GM12891 (cell line): ENCODE results near the gene MERTK.

ENCODE experiments used
- DNase-seq: peaks from one replicate; pipeline ENCODE4 v3.0.0; 2011; ENCODE audit warnings: low spot score; ENCODE audit not compliant: insufficient read length
- FAIRE-seq: peaks from 2 replicates; lab custom pipeline; 2011; peaks lifted over from hg19 to GRCh38; lab: Jason Lieb, UNC
- PAX5 ChIP-seq: IDR thresholded peaks from 2 replicates; pipeline ENCODE4 v1.6.1; 2011; ENCODE audit warnings: low read length, moderate library complexity, mild to moderate bottlenecking; ENCODE audit not compliant: insufficient read depth, severe bottlenecking
- POLR2A ChIP-seq: IDR thresholded peaks from 2 replicates; pipeline ENCODE4 v1.6.1; 2011; ENCODE audit warnings: low read depth, low read length, control low read depth
- POLR2AphosphoS5 ChIP-seq: IDR thresholded peaks from 2 replicates; pipeline ENCODE4 v1.6.1; 2011; ENCODE audit warnings: low read depth, low read length, control low read depth
- POU2F2 ChIP-seq: IDR thresholded peaks from 2 replicates; pipeline ENCODE4 v1.6.1; 2011; ENCODE audit warnings: low read depth, mild to moderate bottlenecking, control low read depth, low read length, moderate library complexity
- SPI1 ChIP-seq: IDR thresholded peaks from 2 replicates; pipeline ENCODE4 v1.6.1; 2011; ENCODE audit warnings: low read depth, low read length, control low read depth
- TAF1 ChIP-seq: IDR thresholded peaks from 2 replicates; pipeline ENCODE4 v1.6.1; 2011; ENCODE audit warnings: low read depth, low read length, control low read depth

MERTK gene

DNA sequence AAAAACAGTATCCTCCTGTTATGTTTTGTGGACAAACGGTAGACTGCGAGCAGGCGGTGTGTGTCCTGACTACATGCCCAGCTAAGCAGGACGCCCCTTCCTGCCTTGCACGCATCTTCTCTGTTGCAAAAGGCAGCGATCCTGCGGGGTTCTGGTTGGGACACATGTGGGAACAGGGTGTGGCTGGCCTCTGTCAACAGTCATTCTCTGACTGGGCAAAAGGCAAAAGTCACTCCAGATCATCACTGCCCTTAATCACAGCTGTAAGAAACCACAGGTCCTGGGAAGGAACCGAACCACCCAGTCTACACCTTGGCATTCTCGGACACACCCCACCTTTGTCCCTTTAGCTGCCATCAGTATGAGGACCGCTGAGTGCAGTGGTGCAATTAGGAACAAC lies 112.3 kb downstream of the MERTK start:
- no peak for DNase-seq
- no peak for TF ChIP-seq POLR2AphosphoS5
- no peak for TF ChIP-seq POLR2A
- TF ChIP-seq SPI1, result no peak
- no peak for TF ChIP-seq POU2F2
- no peak for TF ChIP-seq TAF1
- TF ChIP-seq PAX5, result no peak
- FAIRE-seq, result no peak

DNA sequence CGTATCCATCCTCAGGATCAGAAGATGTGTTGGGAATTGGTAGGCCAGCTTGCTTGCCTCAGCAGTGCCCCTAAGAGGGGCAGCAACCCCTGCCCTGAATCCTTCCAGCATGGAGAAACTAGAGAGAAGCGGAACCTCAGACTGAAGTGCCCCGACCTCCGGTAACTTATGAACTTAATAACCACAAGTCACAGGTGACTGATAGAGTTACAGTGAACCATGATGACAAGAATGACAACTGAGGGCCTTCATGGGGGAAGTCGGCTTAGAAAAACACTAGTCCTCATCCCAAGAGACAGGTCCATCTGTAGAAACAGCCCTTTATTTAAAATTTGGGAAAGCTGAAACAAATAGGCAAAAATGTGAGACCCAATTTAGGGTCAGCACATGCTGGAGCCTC lies 114.1 kb downstream of the MERTK start:
- FAIRE-seq (no peak), DNase-seq (no peak)
- TF ChIP-seq POU2F2 (no peak), SPI1 (no peak), POLR2AphosphoS5 (no peak), POLR2A (no peak), PAX5 (no peak), TAF1 (no peak)

DNA sequence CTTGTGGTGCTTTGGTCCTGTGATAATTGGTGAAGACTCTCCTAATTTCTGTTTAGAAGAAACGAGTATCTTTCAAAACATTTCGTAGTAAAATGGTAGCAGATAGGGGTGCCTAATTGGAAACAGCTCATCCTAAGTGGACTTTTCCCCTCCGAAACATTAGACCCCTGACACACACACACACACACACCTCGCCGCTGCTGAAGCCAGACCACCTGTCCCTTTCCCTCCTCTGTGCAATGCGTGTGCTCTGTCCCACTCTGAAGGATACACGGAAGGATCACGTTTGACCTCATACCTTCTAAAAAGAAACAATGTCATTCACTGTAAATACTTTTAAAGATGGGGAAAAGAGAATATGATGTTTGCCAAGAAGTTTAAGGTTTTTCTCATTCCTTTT lies 120.4 kb downstream of the MERTK start:
- TF ChIP-seq POLR2AphosphoS5, result no peak
- TF ChIP-seq TAF1, result no peak
- TF ChIP-seq POU2F2, result no peak
- no peak for TF ChIP-seq PAX5
- TF ChIP-seq SPI1, result no peak
- TF ChIP-seq POLR2A, result no peak
- FAIRE-seq, result no peak
- no peak for DNase-seq

DNA sequence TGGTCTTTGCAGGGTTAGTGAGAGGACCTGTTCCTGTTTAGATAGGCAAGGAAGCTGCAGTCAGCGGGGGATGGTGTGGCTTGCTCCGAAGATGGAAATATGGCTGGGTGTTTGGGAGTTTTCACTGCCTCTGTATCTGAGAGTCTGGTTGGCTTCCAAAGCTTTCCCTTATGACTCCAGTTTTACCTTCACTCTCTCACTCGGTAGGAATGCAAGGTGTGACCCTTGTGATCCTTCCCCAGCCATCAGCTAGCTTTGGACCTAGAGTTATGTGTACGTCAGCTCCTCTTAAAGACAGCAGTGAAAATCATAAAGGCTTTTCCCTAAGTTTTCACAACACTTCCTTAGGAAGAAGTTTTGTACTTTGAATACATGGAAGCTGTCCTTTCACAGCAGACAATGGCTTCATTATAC lies 121.2 kb downstream of the MERTK start:
- TF ChIP-seq PAX5 (no peak), SPI1 (no peak), POLR2A (no peak), TAF1 (no peak), POLR2AphosphoS5 (no peak), POU2F2 (no peak)
- no peak for DNase-seq
- FAIRE-seq, result no peak

DNA sequence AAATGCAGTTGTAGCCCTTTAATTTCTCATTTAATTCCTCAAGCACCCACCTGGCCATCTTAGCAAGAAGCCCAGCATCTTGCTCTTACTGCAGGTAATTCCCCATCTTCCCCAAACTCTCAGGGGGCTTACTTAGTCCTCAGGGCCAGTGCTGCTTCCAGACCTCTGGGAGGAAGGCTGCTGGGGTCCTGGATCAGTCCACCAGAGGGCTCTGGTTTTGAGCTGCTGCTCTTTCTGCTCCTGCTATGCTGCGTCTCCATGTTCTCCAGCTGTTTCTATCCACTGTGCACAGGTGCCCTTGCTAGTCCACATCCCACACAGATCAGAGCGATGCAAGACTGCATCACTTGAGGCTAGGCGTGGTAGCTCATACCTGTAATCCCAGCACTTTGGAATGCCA lies 122.2 kb downstream of the MERTK start:
- no peak for FAIRE-seq
- no peak for DNase-seq
- TF ChIP-seq TAF1 (no peak), POU2F2 (no peak), POLR2A (no peak), POLR2AphosphoS5 (no peak), SPI1 (no peak), PAX5 (no peak)

DNA sequence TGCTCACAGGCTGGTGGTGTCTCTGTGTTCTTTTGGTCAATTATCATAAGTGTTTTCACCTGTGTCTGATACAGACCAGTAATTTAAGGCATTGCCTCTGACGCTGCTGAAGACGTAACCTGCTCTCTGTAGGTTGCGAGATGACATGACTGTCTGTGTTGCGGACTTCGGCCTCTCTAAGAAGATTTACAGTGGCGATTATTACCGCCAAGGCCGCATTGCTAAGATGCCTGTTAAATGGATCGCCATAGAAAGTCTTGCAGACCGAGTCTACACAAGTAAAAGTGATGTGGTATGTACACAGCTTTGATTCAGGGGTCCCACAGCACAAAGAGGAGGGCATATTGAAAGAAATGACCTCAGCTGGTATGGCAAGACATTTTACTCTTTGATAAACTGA lies 122.9 kb downstream of the MERTK start:
- no peak for DNase-seq
- no peak for TF ChIP-seq POU2F2
- TF ChIP-seq TAF1, result no peak
- TF ChIP-seq POLR2AphosphoS5, result no peak
- TF ChIP-seq SPI1, result no peak

DNA sequence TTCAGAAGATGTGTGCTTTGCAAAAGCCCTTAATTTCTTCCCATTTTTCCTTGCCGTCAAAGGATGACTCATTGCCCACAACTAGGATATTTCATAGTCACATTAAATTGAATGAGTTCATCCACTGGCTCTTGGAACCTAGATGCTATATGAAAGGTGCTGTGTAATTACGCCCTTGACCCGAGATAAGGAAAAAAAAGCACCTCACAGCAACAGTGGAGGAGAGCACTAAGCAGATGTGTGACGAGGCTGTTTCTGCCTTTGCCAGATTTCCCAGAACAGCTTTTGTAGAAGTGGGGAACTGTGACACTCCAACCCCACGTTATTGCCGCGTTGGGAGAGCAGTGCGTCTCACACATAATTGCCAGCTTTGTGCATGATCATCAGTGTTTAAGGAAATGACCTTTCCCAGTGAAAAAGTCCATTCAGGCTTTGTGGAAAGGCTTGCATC lies 123.4 kb downstream of the MERTK start:
- no peak for FAIRE-seq

More for the DNA sequence above, 122.9 kb downstream of the MERTK start:
- FAIRE-seq, result no peak

DNA sequence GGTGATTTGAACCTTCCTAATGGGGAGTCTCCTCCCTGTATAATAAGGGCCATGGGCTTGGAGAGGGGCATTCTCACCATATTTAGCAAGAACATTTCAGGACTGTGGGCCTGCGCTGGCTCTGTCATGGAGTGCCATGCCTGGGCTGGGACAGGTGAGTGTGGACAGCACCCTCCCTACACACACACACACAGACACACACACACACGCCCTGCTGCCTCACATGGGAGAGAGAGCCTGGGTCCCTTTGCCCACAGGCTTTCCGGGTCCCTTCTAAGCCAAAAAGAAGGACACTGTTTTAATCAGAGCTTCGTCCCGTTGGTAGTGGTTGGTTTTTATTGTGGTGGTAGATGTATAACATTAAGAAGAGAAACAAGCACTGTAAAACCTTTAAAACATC lies 125.3 kb downstream of the MERTK start:
- DNase-seq (no peak), FAIRE-seq (no peak)

More for the DNA sequence above, 123.4 kb downstream of the MERTK start:
- TF ChIP-seq POU2F2, result no peak
- no peak for TF ChIP-seq POLR2AphosphoS5
- no peak for TF ChIP-seq PAX5
- TF ChIP-seq TAF1, result no peak
- no peak for TF ChIP-seq SPI1
- TF ChIP-seq POLR2A, result no peak
- no peak for DNase-seq

DNA sequence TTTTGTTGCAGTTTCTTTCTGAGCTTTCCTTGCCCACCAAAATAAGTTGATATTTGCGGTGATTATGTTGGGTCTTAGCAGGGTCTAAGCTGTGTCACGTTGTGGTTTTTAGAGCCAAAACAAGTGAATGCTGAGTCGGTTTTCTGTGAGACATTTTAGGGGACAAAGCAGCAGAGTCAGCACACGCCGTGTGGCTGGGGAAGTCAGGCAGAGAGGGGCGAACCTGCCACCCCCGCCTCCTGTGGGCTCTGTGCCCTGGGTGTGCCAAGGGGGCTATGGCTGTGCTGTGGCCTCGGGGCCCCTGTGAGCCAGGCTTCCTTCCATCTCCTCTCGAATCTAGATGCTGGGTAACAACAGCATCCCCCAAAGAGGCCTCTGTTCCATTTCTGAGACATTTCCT lies 125.8 kb downstream of the MERTK start:
- no peak for DNase-seq
- FAIRE-seq, result no peak
- TF ChIP-seq POU2F2 (no peak), POLR2AphosphoS5 (no peak), TAF1 (no peak), PAX5 (no peak), POLR2A (no peak), SPI1 (no peak)

More for the DNA sequence above, 125.3 kb downstream of the MERTK start:
- TF ChIP-seq POU2F2, result no peak
- TF ChIP-seq POLR2AphosphoS5, result no peak
- no peak for TF ChIP-seq SPI1
- TF ChIP-seq POLR2A, result no peak
- TF ChIP-seq TAF1, result no peak
- TF ChIP-seq PAX5, result no peak

DNA sequence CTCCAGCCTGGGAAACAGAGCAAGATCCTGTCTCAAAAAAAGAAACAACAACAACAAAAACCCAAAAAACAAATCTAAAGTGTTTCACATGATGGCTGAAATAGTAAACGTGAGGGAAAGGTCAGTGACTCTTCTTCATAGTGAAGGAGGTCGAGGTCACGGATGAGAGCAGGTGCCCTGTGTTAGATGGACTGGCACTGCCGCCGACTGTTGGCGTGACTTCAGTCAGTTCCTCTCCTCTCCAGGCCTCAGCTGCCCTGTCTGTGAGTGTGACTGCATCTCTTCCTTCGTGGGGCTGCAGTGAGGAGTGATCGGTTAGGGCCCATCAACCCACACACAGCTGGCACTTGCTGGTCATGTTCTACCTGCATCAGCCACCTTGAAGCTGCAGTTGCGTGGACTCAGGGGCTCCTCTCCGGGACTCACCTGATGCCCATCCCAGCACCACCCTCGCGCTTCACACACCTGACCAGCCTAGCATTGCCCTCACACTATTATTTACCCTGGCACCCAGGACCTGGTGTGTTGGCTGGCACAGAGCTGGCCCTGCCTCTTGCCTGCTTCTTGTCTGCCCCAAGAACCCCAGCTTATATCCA lies 126.6 kb downstream of the MERTK start:
- no peak for DNase-seq
- TF ChIP-seq POLR2A (no peak), PAX5 (no peak), SPI1 (no peak), POLR2AphosphoS5 (no peak), TAF1 (no peak), POU2F2 (no peak)

More for the DNA sequence above, 126.6 kb downstream of the MERTK start:
- FAIRE-seq, result no peak
